HepG2 (cell line): ENCODE results near the gene EXTL1. TPM values are rescaled to one million over a fixed set of nuclear protein-coding genes. Genes with fewer than 3 reads are reported as not detected.

Experiments used
- BCL6 ChIP-seq: IDR thresholded peaks from 2 replicates; pipeline ENCODE4 v1.6.1; 2016; ENCODE audit warnings: missing genetic modification reagents, missing compliant biosample characterization
- FOXA1 ChIP-seq, 2 experiments: fragments of 450-650 bp in 1 of 2; sonication (generic) in 1 of 2; formaldehyde crosslinking in 1 of 2; IDR thresholded peaks; 2 replicates each; pipeline versions ENCODE4 v1.4.0 to v1.6.1; 2016 to 2020; ENCODE audit warnings: missing genetic modification reagents in 1 of 2
- FOXA3 ChIP-seq: IDR thresholded peaks from 2 replicates; pipeline ENCODE4 v1.6.1; 2016; ENCODE audit warnings: missing genetic modification reagents, missing compliant biosample characterization
- GATA4 ChIP-seq: sonication (generic); IDR thresholded peaks from 2 replicates; pipeline ENCODE4 v1.6.1; 2016; ENCODE audit warnings: antibody characterized with exemption, low read depth, borderline replicate concordance
- HMG20A ChIP-seq: IDR thresholded peaks from 2 replicates; pipeline ENCODE4 v1.6.1; 2016; ENCODE audit warnings: borderline replicate concordance
- IRF2 ChIP-seq: IDR thresholded peaks from 2 replicates; pipeline ENCODE4 v1.6.1; 2018; ENCODE audit warnings: missing genetic modification reagents, missing compliant biosample characterization
- PPARG ChIP-seq: conservative IDR thresholded peaks from 2 replicates; pipeline ENCODE4 v1.6.1; 2016; ENCODE audit warnings: missing biosample characterization, missing genetic modification reagents
- SKIL ChIP-seq: sonication (generic); formaldehyde crosslinking; IDR thresholded peaks from 2 replicates; pipeline ENCODE4 v1.8.0; 2022; ENCODE audit warnings: missing genetic modification reagents, mild to moderate bottlenecking, moderate library complexity, borderline replicate concordance
- SRSF4 ChIP-seq: fragments of 200-400 bp; formaldehyde crosslinking; IDR thresholded peaks from one replicate; pipeline ENCODE4 v1.6.1; 2018; ENCODE audit warnings: mild to moderate bottlenecking, low read depth, low read length, moderate library complexity; ENCODE audit not compliant: poor library complexity, severe bottlenecking
- ZNF230 ChIP-seq: sonication (generic); formaldehyde crosslinking; IDR thresholded peaks from 2 replicates; pipeline ENCODE4 v1.4.0; 2020; ENCODE audit warnings: mild to moderate bottlenecking, missing genetic modification reagents
- ZNF318 ChIP-seq: sonication (generic); formaldehyde crosslinking; IDR thresholded peaks from 2 replicates; pipeline ENCODE4 v1.4.0; 2020; ENCODE audit warnings: mild to moderate bottlenecking, missing genetic modification reagents
- ZNF549 ChIP-seq: sonication (generic); formaldehyde crosslinking; IDR thresholded peaks from 2 replicates; pipeline ENCODE4 v1.5.0; 2020; ENCODE audit warnings: missing genetic modification reagents
- ZNF780A ChIP-seq: sonication (generic); formaldehyde crosslinking; IDR thresholded peaks from 2 replicates; pipeline ENCODE4 v1.8.0; 2022; ENCODE audit warnings: mild to moderate bottlenecking, missing genetic modification reagents, moderate library complexity
- ZNF800 ChIP-seq: sonication (generic); formaldehyde crosslinking; IDR thresholded peaks from 2 replicates; pipeline ENCODE4 v1.4.0; 2020; ENCODE audit warnings: missing genetic modification reagents
- polyA plus RNA-seq, 8 experiments: library from polyadenylated mRNA; depleted of rRNA in 3 of 8; stranded (reverse) in 7 of 8; unstranded in 1 of 8; fragments of >200 nt; fragmentation: Illumina TruSeq in 4 of 8; extraction: Trizol in 4 of 8; gene quantifications; 2 replicates each; pipeline versions ENCODE4 v1.2.1 to v1.2.3, GENCODE V29; 2011 to 2016; ENCODE audit warnings: low read depth in 4 of 8, missing spikeins in 1 of 8, mixed read lengths in 1 of 8; ENCODE audit not compliant: insufficient read depth in 1 of 8
- total RNA-seq, 5 experiments: library from RNA; depleted of rRNA; stranded (reverse); fragments of >200 nt; fragmentation: Illumina TruSeq; extraction: Trizol; gene quantifications; 2 replicates each; pipeline ENCODE4 v1.2.3, GENCODE V29; 2016; ENCODE audit warnings: low read depth in 1 of 5

The EXTL1 gene
- total and polyA plus RNA-seq, 2 of the 13 experiments (the other 11 are each of a cell fraction or from before 2014, with no cell fraction given): 0.35 to 1.0 TPM

GRCh38 chr1:25996966-25997827 lies 24.4 kb upstream of the EXTL1 start (continued):
- TF ChIP-seq ZNF230 (no peak), SKIL (peak; percentile 31; the same call in 1 of the 2 replicates), FOXA1 (IDR thresholded peaks at IDR 0.05) (no peak), FOXA1 (CRISPR knock-in tag; IDR thresholded peaks at IDR 0.05) (0 out of 2 replicates have a peak, but pooled peaks have one; percentile 14), ZNF780A (CRISPR knock-in tag) (no peak), SRSF4 (no peak), ZNF318 (no peak), HMG20A (CRISPR knock-in tag) (peak; percentile 47; the same call in 1 of the 2 replicates), ZNF549 (CRISPR knock-in tag) (no peak), BCL6 (CRISPR knock-in tag) (peak; percentile 98), PPARG (CRISPR knock-in tag) (0 out of 2 replicates have a peak, but pooled peaks have one; percentile 51), IRF2 (CRISPR knock-in tag) (peak; percentile 58; the same call in 1 of the 2 replicates), GATA4 (peak; percentile 64; the same call in 1 of the 2 replicates), ZNF800 (CRISPR knock-in tag) (no peak), FOXA3 (CRISPR knock-in tag) (peak; percentile 56)
